Activated T-cell treated with anti-CD3 and anti-CD28 coated beads for 1 hour (primary cell): Measurements from ENCODE around the gene NEB.

Source experiments
- DNase-seq: peaks from one replicate; pipeline ENCODE4 v3.0.0-alpha.2; 2020; ENCODE audit warnings: low read depth

The NEB gene

GRCh38 chr2:151733771-151734672 is at the start of gene NEB:
NEB (minus strand) TSS chr2:151734476; CDS start chr2:151733156, 1,320 bp downstream.
- DNase-seq, result no peak

- no peak for DNase-seq
Observed at GRCh38 chr2:151783133-151783520, 48.9 kb upstream of the NEB start.

GRCh38 chr2:151782378-151783132 is 48.3 kb upstream of the NEB start:
- DNase-seq, result no peak

- no peak for DNase-seq
Observed at GRCh38 chr2:151781642-151782041, 47.4 kb upstream of the NEB start.

- DNase-seq, result no peak
Observed at GRCh38 chr2:151780938-151781337, 46.7 kb upstream of the NEB start.

GRCh38 chr2:151777935-151778334 is 43.7 kb upstream of the NEB start:
- DNase-seq, result no peak

GRCh38 chr2:151777487-151777886 is 43.2 kb upstream of the NEB start:
- DNase-seq, result no peak

- DNase-seq, result no peak
Observed at GRCh38 chr2:151776367-151776766, 42.1 kb upstream of the NEB start.

GRCh38 chr2:151775057-151775740 is 40.9 kb upstream of the NEB start:
- DNase-seq, result no peak

GRCh38 chr2:151774506-151774905 is 40.2 kb upstream of the NEB start:
- no peak for DNase-seq

- DNase-seq, result no peak
Observed at GRCh38 chr2:151771599-151772358, 37.5 kb upstream of the NEB start.

GRCh38 chr2:151770995-151771394 is 36.7 kb upstream of the NEB start:
- DNase-seq, result no peak

GRCh38 chr2:151769606-151770005 is 35.3 kb upstream of the NEB start:
- no peak for DNase-seq

- no peak for DNase-seq
Observed at GRCh38 chr2:151767536-151767935, 33.3 kb upstream of the NEB start.

- no peak for DNase-seq
Observed at GRCh38 chr2:151766437-151767153, 32.3 kb upstream of the NEB start.

- no peak for DNase-seq
Observed at GRCh38 chr2:151765760-151766410, 31.6 kb upstream of the NEB start.

GRCh38 chr2:151762694-151763093 is 28.4 kb upstream of the NEB start:
- DNase-seq, result no peak

GRCh38 chr2:151761687-151762086 is 27.4 kb upstream of the NEB start:
- DNase-seq, result no peak

GRCh38 chr2:151761193-151761592 is 26.9 kb upstream of the NEB start:
- DNase-seq, result no peak

GRCh38 chr2:151760139-151760650 is 25.9 kb upstream of the NEB start:
- no peak for DNase-seq
